SK-N-SH treated with all-trans-retinoic acid at 6 μM for 48 hours (cell line): ENCODE results near the gene TMEM161A.

ENCODE experiments used
- ARNTL ChIP-seq: fragments of 450-650 bp; formaldehyde crosslinking; IDR thresholded peaks from 2 replicates; pipeline ENCODE4 v1.5.0; 2020; ENCODE audit warnings: low read depth, mild to moderate bottlenecking, moderate library complexity, borderline replicate concordance
- CREB5 ChIP-seq: fragments of 250-450 bp; sonication (Bioruptor Pico); IDR thresholded peaks from 2 replicates; pipeline ENCODE4 v1.5.1; 2020; ENCODE audit warnings: low read depth, mild to moderate bottlenecking, moderate library complexity
- CSDC2 ChIP-seq: fragments of 250-450 bp; sonication (Bioruptor Pico); IDR thresholded peaks from 2 replicates; pipeline ENCODE4 v1.5.0; 2020; ENCODE audit warnings: mild to moderate bottlenecking, moderate library complexity
- OSR1 ChIP-seq: fragments of 250-450 bp; sonication (Bioruptor Pico); IDR thresholded peaks from 2 replicates; pipeline ENCODE4 v1.8.0; 2022; ENCODE audit warnings: moderate library complexity, mild to moderate bottlenecking, inconsistent platforms
- PATZ1 ChIP-seq: fragments of 250-450 bp; sonication (Bioruptor Pico); IDR thresholded peaks from 2 replicates; pipeline ENCODE4 v1.8.0; 2020; ENCODE audit warnings: mild to moderate bottlenecking, moderate library complexity, borderline replicate concordance
- POU6F1 ChIP-seq: fragments of 250-450 bp; sonication (Bioruptor Pico); IDR thresholded peaks from 2 replicates; pipeline ENCODE4 v1.8.0; 2021; ENCODE audit warnings: low read depth, mild to moderate bottlenecking, moderate library complexity, borderline replicate concordance
- PPARA ChIP-seq: fragments of 250-450 bp; sonication (Bioruptor Pico); IDR thresholded peaks from 2 replicates; pipeline ENCODE4 v1.5.0; 2020; ENCODE audit warnings: mild to moderate bottlenecking, borderline replicate concordance
- SNAI2 ChIP-seq: fragments of 250-450 bp; sonication (Bioruptor Pico); IDR thresholded peaks from 2 replicates; pipeline ENCODE4 v1.5.0; 2020; ENCODE audit warnings: mild to moderate bottlenecking, moderate library complexity
- TSHZ2 ChIP-seq: fragments of 250-450 bp; sonication (Bioruptor Pico); IDR thresholded peaks from 2 replicates; pipeline ENCODE4 v1.5.0; 2020; ENCODE audit warnings: mild to moderate bottlenecking, moderate library complexity

GRCh38 chr19:19131989-19132388 is 6.3 kb downstream of the TMEM161A start:
- TF ChIP-seq TSHZ2 (CRISPR knock-in tag) (no peak), POU6F1 (CRISPR knock-in tag) (no peak), PPARA (CRISPR knock-in tag) (no peak), ARNTL (CRISPR knock-in tag) (no peak), CREB5 (no peak), CSDC2 (no peak), PATZ1 (CRISPR knock-in tag) (no peak), OSR1 (CRISPR knock-in tag) (no peak), SNAI2 (CRISPR knock-in tag) (no peak)
